HepG2 (cell line): ENCODE results near the gene CLIC4. TPM values are rescaled to one million over a fixed set of nuclear protein-coding genes. Genes with fewer than 3 reads are reported as not detected.

ENCODE experiments used
- CBX1 ChIP-seq: IDR thresholded peaks from one replicate; pipeline ENCODE4 v1.6.1; 2016; ENCODE audit warnings: antibody characterized with exemption, low read depth
- DMTF1 ChIP-seq: sonication (generic); formaldehyde crosslinking; IDR thresholded peaks from 2 replicates; pipeline ENCODE4 v1.4.0; 2020; ENCODE audit warnings: mild to moderate bottlenecking, missing genetic modification reagents
- HMG20A ChIP-seq: IDR thresholded peaks from 2 replicates; pipeline ENCODE4 v1.6.1; 2016; ENCODE audit warnings: borderline replicate concordance
- IRF9 ChIP-seq: sonication (generic); formaldehyde crosslinking; IDR thresholded peaks from 2 replicates; pipeline ENCODE4 v1.8.0; 2022; ENCODE audit warnings: missing genetic modification reagents, mild to moderate bottlenecking, borderline replicate concordance
- NFYC ChIP-seq: IDR thresholded peaks from 2 replicates; pipeline ENCODE4 v1.6.1; 2016; ENCODE audit warnings: missing genetic modification reagents, missing compliant biosample characterization
- PLSCR1 ChIP-seq: sonication (generic); formaldehyde crosslinking; IDR thresholded peaks from 2 replicates; pipeline ENCODE4 v1.5.0; 2020; ENCODE audit warnings: missing genetic modification reagents, mild to moderate bottlenecking, borderline replicate concordance
- SMAD3 ChIP-seq: sonication (generic); formaldehyde crosslinking; IDR thresholded peaks from 2 replicates; pipeline ENCODE4 v1.4.0; 2020; ENCODE audit warnings: missing genetic modification reagents
- SNAPC5 ChIP-seq: sonication (generic); formaldehyde crosslinking; IDR thresholded peaks from 2 replicates; pipeline ENCODE4 v1.8.1; 2023; ENCODE audit warnings: mild to moderate bottlenecking, missing genetic modification reagents, borderline replicate concordance
- TRIM22 ChIP-seq: fragments of 450-650 bp; IDR thresholded peaks from 2 replicates; pipeline ENCODE4 v1.6.1; 2017
- ZBTB33 ChIP-seq: sonication (generic); formaldehyde crosslinking; IDR thresholded peaks from 2 replicates; pipeline ENCODE4 v1.4.0; 2020; ENCODE audit warnings: missing genetic modification reagents
- ZKSCAN5 ChIP-seq: sonication (generic); formaldehyde crosslinking; IDR thresholded peaks from 2 replicates; pipeline ENCODE4 v1.5.1; 2020; ENCODE audit warnings: mild to moderate bottlenecking, missing genetic modification reagents
- ZMYM4 ChIP-seq: sonication (generic); formaldehyde crosslinking; IDR thresholded peaks from 2 replicates; pipeline ENCODE4 v1.8.1; 2023; ENCODE audit warnings: mild to moderate bottlenecking, missing genetic modification reagents
- ZNF24 ChIP-seq: fragments of 450-650 bp; IDR thresholded peaks from 2 replicates; pipeline ENCODE4 v1.6.1; 2017; ENCODE audit warnings: antibody characterized with exemption, mild to moderate bottlenecking
- ZNF274 ChIP-seq: sonication (generic); formaldehyde crosslinking; IDR thresholded peaks from 2 replicates; pipeline ENCODE4 v1.5.1; 2020; ENCODE audit warnings: mild to moderate bottlenecking, missing genetic modification reagents
- ZNF329 ChIP-seq: sonication (generic); formaldehyde crosslinking; IDR thresholded peaks from 2 replicates; pipeline ENCODE4 v1.9.0; 2021; ENCODE audit warnings: low read depth, mild to moderate bottlenecking, missing genetic modification reagents
- ZNF414 ChIP-seq: sonication (generic); formaldehyde crosslinking; IDR thresholded peaks from 2 replicates; pipeline ENCODE4 v1.5.0; 2020; ENCODE audit warnings: missing genetic modification reagents
- ZNF598 ChIP-seq: sonication (generic); formaldehyde crosslinking; IDR thresholded peaks from 2 replicates; pipeline ENCODE4 v1.5.1; 2020; ENCODE audit warnings: mild to moderate bottlenecking, missing genetic modification reagents, borderline replicate concordance
- ZNF703 ChIP-seq: sonication (generic); formaldehyde crosslinking; IDR thresholded peaks from 2 replicates; pipeline ENCODE4 v1.5.1; 2020; ENCODE audit warnings: missing genetic modification reagents, mild to moderate bottlenecking, moderate library complexity, borderline replicate concordance
- ZNF761 ChIP-seq: sonication (generic); formaldehyde crosslinking; conservative IDR thresholded peaks from 2 replicates; pipeline ENCODE4 v1.4.0; 2020; ENCODE audit warnings: mild to moderate bottlenecking, missing genetic modification reagents
- ZNF777 ChIP-seq: sonication (generic); formaldehyde crosslinking; IDR thresholded peaks from 2 replicates; pipeline ENCODE4 v1.4.0; 2020; ENCODE audit warnings: missing genetic modification reagents
- ZSCAN30 ChIP-seq: sonication (generic); formaldehyde crosslinking; IDR thresholded peaks from 2 replicates; pipeline ENCODE4 v1.5.0; 2020; ENCODE audit warnings: mild to moderate bottlenecking, missing genetic modification reagents
- polyA plus RNA-seq, 8 experiments: library from polyadenylated mRNA; depleted of rRNA in 3 of 8; stranded (reverse) in 7 of 8; unstranded in 1 of 8; fragments of >200 nt; fragmentation: Illumina TruSeq in 4 of 8; extraction: Trizol in 4 of 8; gene quantifications; 2 replicates each; pipeline versions ENCODE4 v1.2.1 to v1.2.3, GENCODE V29; 2011 to 2016; ENCODE audit warnings: low read depth in 4 of 8, missing spikeins in 1 of 8, mixed read lengths in 1 of 8; ENCODE audit not compliant: insufficient read depth in 1 of 8
- total RNA-seq, 5 experiments: library from RNA; depleted of rRNA; stranded (reverse); fragments of >200 nt; fragmentation: Illumina TruSeq; extraction: Trizol; gene quantifications; 2 replicates each; pipeline ENCODE4 v1.2.3, GENCODE V29; 2016; ENCODE audit warnings: low read depth in 1 of 5

CLIC4 gene
- total and polyA plus RNA-seq, 2 of the 13 experiments (the other 11 are each of a cell fraction or from before 2014, with no cell fraction given): 23.3 to 77.4 TPM

GRCh38 chr1:24705260-24706073 is 39.8 kb upstream of the CLIC4 start (continued):
- TF ChIP-seq IRF9 (CRISPR knock-in tag) (no peak), ZNF777 (no peak), ZNF329 (CRISPR knock-in tag) (no peak), ZNF274 (CRISPR knock-in tag) (0 out of 2 replicates have a peak, but pooled peaks have one; percentile 12), ZNF761 (CRISPR knock-in tag) (0 out of 2 replicates have a peak, but pooled peaks have one; percentile 11), ZKSCAN5 (peak; percentile 80; the same call in 1 of the 2 replicates), ZNF24 (no peak), ZNF598 (no peak), SMAD3 (CRISPR knock-in tag) (no peak), ZNF703 (CRISPR knock-in tag) (no peak), ZNF414 (CRISPR knock-in tag) (no peak), HMG20A (CRISPR knock-in tag) (no peak; the same call in 1 of the 2 replicates), NFYC (CRISPR knock-in tag) (peak; percentile 91), ZSCAN30 (CRISPR knock-in tag) (no peak), PLSCR1 (CRISPR knock-in tag) (no peak), SNAPC5 (CRISPR knock-in tag) (0 out of 2 replicates have a peak, but pooled peaks have one; percentile 79), CBX1 (peak; percentile 36), ZBTB33 (CRISPR knock-in tag) (no peak; the same call in 1 of the 2 replicates), ZMYM4 (CRISPR knock-in tag) (peak; percentile 56), DMTF1 (CRISPR knock-in tag) (no peak), TRIM22 (no peak)
